GM18520 (cell line): ENCODE data around the gene FLNA.
A peak's percentile ranks its signal among the peaks of the same experiment; 100 is the strongest.
"Not testable (repeated sequence)": the region's sequence is repeated elsewhere in the genome, so short reads cannot be mapped to it uniquely, and the experiment has no call there.

Source experiments
- ATAC-seq: cut with Tn5 transposase; IDR thresholded peaks from one replicate; pipeline ENCODE4 v1.9.1; 2021; ENCODE audit not compliant: unreplicated experiment

The FLNA gene

DNA sequence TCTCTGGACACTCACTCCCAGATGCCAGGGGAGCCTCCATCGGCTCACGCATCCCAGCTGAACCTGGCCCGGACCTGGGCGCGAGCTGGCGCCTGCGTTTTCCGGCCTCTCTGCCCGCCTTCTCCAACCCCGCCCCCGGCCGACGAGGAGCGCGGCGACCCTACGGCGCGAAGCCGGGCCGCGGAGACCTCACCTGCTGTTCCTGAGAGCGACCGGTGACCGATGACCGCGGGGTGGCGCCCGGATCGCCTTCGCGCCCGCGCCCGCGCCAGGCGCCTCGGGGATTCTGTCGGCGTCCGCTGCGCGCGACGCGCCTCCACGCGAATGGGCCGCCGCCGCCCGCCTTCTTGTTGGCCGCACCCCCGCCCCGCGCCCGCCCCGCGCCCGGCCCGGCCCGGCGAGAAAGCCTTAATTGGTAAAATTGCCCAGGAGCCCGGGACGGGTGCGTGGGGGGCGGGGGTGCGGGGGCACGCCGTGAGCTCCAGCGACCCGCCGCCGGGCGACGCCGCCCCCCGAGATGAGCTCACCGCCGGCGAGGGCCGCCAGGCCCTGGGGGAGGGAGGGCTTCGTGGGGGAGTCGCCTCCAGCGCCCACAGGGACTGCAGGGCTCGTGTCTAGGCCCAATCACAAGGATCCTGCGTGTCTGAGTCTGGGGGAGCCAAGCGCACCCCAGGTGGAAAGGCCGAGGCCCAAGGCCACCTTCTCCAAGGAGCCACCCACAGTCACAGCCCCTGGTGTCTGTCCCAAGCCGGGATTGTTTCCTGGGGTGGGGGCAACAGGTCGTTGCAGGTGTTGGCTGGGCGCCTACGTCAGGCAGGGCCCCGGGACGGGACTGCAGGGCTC lies at the start of gene FLNA:
FLNA (minus strand) TSS at position 322 of the 843 bp plus-strand sequence. CDS start 3,389 bp downstream, outside the sequence.
- no peak for ATAC-seq

DNA sequence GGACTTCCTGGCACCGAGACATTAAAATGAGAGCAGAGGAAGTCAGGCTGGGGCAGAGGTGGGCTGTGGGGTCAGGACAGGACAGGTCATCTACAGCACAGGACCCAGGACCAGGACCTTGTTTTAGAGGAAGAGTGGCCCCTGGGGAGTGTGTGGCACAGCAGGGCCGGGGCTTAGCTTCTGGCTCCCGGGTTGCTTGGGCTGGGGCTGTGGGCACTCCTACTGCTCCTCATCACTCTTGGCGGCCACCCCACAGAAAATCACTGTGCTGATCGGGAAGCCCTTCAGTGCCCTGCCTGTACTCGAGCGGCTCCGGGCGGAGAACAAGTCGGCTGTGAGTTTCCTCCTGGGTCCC lies 45.9 kb upstream of the FLNA start:
- ATAC-seq = no peak

GRCh38 chrX:154419688-154420401 lies 45.4 kb upstream of the FLNA start:
- no peak for ATAC-seq

DNA sequence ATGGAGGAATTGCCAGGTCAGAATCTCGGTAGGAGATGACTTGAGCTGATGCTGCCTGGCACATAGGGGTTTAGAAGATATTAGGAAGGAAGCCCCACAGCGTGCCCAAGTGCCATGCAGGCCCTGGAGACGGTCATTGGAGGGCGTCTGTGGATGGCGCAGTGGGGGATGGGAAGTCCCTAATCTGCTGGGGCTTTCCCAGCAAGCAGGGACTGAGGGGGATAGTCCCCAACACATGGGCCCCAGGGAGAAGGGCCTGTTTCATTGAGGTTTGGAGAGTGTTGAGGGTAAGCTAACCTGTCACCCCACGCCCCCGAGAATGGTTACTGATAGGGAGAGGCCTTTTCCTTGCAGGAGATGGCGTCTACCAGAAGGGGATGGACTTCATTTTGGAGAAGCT lies 44.8 kb upstream of the FLNA start:
- no peak for ATAC-seq

GRCh38 chrX:154417157-154417556 lies 42.7 kb upstream of the FLNA start:
- ATAC-seq = no peak

- ATAC-seq = no peak
These were observed 38.7 kb upstream of the FLNA start for GRCh38 chrX:154413142-154413541.

GRCh38 chrX:154412468-154412867 lies 38.0 kb upstream of the FLNA start:
- no peak for ATAC-seq

DNA sequence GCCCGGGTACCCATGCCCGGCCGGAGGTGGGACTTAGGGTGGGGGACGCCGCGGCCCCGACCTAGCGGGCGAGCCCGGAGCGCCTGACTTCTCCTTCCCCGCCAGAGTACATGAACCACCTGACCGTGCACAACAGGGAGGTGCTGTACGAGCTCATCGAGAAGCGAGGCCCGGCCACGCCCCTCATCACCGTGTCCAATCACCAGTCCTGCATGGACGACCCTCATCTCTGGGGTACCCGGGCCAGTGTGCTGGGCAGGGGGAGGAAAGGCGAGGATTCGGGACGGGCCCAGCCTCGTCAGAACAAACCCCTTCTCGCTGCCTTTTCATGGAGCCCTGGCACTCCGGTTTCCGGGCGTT lies 37.5 kb upstream of the FLNA start:
- ATAC-seq = peak; percentile 35

DNA sequence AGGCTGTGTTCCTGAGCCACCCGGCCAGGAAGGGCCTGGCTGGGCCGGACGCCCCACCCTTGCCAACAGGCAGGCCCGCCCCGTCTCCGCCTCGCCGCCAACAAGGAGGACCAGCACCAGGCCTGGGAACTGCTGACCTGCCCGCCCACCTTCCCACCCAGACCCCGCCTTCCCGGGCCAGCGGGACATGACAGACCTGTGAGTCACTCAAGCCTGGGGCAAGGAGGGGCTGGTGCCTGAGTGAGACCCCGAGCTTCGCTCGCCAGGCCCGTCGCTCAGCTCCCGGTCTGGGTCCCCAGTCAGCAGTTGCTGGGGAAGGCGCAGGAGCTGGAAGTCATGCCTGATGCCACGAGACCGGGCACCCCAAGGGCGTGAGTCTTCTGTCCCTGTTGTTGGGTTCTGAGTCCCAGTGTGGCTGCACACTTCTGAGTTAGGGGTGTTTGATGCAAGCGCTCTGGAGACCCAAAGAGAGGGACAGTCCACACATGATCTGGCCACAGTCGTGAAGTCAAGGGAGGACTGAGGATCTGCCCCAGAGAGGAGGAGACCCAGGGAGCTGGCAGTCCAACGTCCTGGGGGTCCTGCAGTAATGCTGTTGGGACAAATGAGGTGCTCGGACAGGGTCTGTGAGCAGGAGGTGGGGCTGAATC lies 34.9 kb upstream of the FLNA start, which contains the start of gene DNASE1L1:
DNASE1L1 (minus strand) TSS at position 33 of the 650 bp plus-strand sequence. CDS start 3,686 bp downstream, outside the sequence.
- ATAC-seq = no peak

DNA sequence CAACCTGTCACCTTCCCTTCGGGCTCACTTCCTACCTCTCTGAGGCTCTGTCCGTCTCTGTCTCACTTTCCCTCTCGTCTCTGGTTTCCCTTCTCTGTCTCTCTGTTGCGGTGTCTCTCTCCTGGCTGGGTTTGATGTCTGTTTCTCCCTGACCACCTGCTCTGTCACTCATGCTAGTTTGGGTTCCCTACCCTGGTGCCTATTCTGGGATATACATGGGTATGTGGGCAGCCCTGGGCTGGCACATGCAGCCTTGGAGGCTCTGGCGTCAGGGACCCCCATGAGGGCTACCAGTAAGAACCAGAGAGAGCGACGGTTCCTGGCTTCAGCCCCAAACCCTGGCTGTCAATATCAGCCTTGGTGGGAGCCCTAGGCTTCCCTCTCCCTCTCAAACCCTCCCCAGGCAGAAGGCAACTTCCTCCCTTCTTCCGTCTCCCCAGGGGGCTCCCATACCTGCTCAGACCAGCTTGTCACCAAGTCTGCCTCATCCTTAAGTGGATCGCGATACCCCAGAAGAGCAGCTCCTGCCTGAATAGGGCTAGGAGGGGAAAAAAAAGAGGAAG lies 34.3 kb upstream of the FLNA start:
- ATAC-seq = no peak

- ATAC-seq = no peak
These were observed 30.3 kb upstream of the FLNA start for GRCh38 chrX:154404625-154405192.

DNA sequence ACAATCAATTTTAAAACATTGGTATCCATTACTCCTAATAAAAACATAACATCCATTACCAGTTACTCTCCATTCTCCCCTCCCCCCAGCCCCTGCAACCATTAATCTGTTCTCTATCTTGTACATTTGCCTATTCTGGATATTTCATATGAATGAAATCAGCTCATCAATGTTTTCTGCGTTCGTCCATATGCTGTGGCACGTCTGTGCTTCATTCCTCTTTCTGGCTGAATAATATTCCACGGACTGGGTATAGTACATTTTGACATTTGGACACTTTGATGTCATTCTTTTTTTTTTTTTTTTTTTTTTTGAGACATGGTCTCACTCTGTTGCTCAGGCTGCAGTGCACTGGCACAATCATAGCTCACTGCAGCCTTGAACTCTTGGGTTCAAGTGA lies 29.4 kb upstream of the FLNA start:
- ATAC-seq = no peak

DNA sequence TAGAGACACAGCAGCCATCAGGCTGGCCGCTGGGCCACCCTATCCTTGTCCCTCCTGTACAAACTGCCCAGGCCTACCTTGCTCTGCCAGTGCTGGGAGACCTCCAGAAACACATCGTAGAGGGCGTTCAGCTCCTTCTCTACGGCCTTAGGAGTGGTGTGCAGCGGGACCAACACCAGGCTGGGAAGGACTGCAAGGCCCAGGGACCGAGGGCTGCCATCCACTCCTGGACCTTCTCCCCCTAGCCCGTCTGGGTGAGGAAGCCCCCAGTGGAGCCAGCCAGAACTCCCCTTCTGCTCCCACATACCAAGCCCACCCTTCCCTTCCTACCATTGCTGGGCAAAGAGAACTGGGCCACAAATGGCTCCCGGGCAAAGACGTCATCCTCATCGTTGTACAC lies 28.8 kb upstream of the FLNA start:
- no peak for ATAC-seq

DNA sequence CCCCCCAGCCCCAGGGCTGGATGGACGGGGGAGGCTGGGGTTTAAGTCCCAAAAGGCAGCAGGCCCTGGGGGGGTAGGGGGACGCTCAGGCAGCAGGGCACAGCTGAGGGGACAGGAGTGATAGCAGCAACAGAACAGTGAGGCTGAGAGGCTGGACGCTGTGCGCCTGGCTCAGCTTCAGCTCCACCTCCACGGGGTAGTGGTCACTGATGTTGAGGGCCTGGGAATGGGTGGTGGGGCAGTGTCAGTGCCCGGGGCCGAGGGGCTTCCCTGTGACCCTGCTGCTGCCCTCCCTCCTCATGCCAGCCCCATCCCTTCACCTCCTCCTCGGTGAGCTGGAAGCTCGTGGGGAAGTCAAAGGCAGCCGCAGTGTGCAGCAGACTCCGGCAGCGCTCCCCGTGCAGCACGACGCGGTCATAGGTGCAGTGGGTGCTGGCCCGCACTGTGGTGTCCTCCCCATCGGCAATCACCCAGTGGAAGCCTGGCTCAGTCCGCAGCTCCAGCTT lies 28.2 kb upstream of the FLNA start:
- ATAC-seq = no peak

GRCh38 chrX:154401918-154402621 lies 27.6 kb upstream of the FLNA start:
- no peak for ATAC-seq

DNA sequence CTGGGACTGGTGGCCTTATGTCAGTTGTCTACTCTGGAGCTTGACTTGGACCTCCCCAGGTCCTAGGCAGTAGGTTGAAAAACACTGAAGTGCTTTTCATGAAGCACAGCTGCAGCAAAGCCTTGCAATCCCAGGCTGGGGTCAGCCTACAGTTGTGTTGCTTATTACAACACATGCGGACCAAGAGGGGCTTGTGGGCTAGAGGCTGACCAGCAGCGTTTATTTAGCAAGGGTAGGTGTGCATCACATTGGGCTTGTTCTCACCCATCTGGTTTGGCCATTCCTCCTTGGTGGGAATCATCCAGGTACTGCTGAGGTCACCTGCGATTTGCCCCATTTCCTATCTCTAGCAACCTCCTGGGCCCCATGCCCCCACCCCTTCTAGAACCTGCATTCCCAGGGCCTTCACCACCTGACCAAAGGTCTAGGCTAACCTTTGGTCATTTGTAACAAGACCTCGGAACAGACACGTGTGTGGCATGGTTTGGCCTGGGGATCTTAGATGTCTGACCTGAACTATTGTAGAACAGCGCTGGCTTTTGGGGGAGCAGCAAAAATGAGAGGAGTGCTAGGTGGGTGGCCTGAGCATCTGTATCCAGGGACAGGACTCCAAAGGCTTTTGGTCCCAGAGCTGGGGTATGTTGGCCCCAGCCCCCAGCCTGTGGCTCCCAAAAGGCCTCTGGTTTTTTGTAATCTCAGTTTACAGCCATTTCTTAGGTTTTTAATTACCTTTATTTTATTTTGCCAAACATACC lies 26.8 kb upstream of the FLNA start:
- ATAC-seq = no peak

DNA sequence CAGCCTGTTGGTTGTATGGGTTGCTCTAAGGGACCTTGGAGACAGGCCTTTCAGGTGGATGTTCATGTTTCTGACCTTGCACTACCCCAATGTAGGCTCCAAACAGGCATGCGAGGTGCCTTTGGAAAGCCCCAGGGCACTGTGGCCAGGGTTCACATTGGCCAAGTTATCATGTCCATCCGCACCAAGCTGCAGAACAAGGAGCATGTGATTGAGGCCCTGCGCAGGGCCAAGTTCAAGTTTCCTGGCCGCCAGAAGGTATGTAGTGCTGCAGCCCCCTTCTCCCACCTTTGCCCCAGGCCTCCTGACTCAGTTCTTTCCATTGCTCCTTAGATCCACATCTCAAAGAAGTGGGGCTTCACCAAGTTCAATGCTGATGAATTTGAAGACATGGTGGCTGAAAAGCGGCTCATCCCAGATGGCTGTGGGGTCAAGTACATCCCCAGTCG lies 26.0 kb upstream of the FLNA start:
- ATAC-seq = not testable (repeated sequence)

GRCh38 chrX:154399527-154400368 lies 25.3 kb upstream of the FLNA start:
- ATAC-seq = no peak
